Vagina (tissue), 2 donors: ENCODE results near the gene ARPC1A.

Source experiments
- CTCF ChIP-seq, 3 experiments: fragments of 450-650 bp in 2 of 3; fragments of 200-600 bp in 1 of 3; sonication (generic) in 1 of 3; IDR thresholded peaks; one replicate each; pipeline ENCODE4 v1.5.1; 2017 to 2019; ENCODE audit warnings: antibody characterized with exemption in 3 of 3, mild to moderate bottlenecking in 2 of 3, moderate library complexity in 2 of 3
- POLR2A ChIP-seq, 2 donors: fragments of 450-650 bp; IDR thresholded peaks; one replicate each; pipeline ENCODE4 v1.6.1; 2017; ENCODE audit warnings: antibody characterized with exemption in 2 of 2, mild to moderate bottlenecking in 2 of 2, moderate library complexity in 2 of 2

- no peak for TF ChIP-seq CTCF (IDR thresholded peaks at IDR 0.05)
- no peak for TF ChIP-seq POLR2A (IDR thresholded peaks at IDR 0.05)
These were observed 37.7 kb upstream of the ARPC1A start for GRCh38 chr7:99287779-99288534.
